H1 (cell line): ENCODE data around the gene PKD2L2. TPM values are rescaled to one million over a fixed set of nuclear protein-coding genes. Genes with fewer than 3 reads are reported as not detected.
"Not testable (repeated sequence)": the region's sequence is repeated elsewhere in the genome, so short reads cannot be mapped to it uniquely, and the experiment has no call there.

ENCODE experiments used
- CTCF ChIA-PET: fragments of 300-600 bp; sonication (Branson Sonifier 250); formaldehyde crosslinking; loops from one replicate; lab custom pipeline; 2021; ENCODE audit not compliant: partially characterized antibody; lab: Charles Lee
- POLR2A ChIA-PET: fragments of 300-600 bp; sonication (Branson Sonifier 250); formaldehyde crosslinking; loops from one replicate; lab custom pipeline; 2021; ENCODE audit warnings: inconsistent platforms; ENCODE audit not compliant: partially characterized antibody; lab: Charles Lee
- DNase-seq, 2 experiments: peaks; one replicate each; pipeline versions ENCODE4 v3.0.0 to v3.0.0-alpha.2; 2010 to 2022; ENCODE audit warnings: low spot score in 2 of 2, low read depth in 1 of 2, mixed read lengths in 1 of 2
- FAIRE-seq: peaks from 2 replicates; lab custom pipeline; 2011; peaks lifted over from hg19 to GRCh38; lab: Jason Lieb, UNC
- H2AFZ ChIP-seq: 2 replicates; pipeline ENCODE4 v1.8.1; 2012; ENCODE audit warnings: low read length, inconsistent platforms
- H2AK5ac ChIP-seq: 2 replicates; pipeline ENCODE4 v1.6.1; 2013; ENCODE audit warnings: low read depth, low read length
- H2BK120ac ChIP-seq: replicated peaks from 2 replicates; pipeline ENCODE3; 2013; ENCODE audit warnings: low read depth, low read length, inconsistent platforms
- H2BK12ac ChIP-seq: 2 replicates; pipeline ENCODE4 v1.6.1; 2013; ENCODE audit warnings: low read depth, low read length
- H2BK15ac ChIP-seq: 2 replicates; pipeline ENCODE4 v1.6.1; 2013; ENCODE audit warnings: low read length
- H2BK20ac ChIP-seq: 2 replicates; pipeline ENCODE4 v1.6.1; 2013; ENCODE audit warnings: low read length
- H2BK5ac ChIP-seq: 2 replicates; pipeline ENCODE4 v1.6.1; 2013; ENCODE audit warnings: low read depth, low read length
- H3K14ac ChIP-seq: 2 replicates; pipeline ENCODE4 v1.6.1; 2013; ENCODE audit warnings: inconsistent platforms; ENCODE audit not compliant: insufficient read length
- H3K18ac ChIP-seq: 2 replicates; pipeline ENCODE4 v1.6.1; 2013; ENCODE audit warnings: low read length; ENCODE audit errors: extremely low read depth
- H3K23ac ChIP-seq: 2 replicates; pipeline ENCODE4 v1.6.1; 2013; ENCODE audit warnings: inconsistent platforms; ENCODE audit not compliant: insufficient read length
- H3K23me2 ChIP-seq: 2 replicates; pipeline ENCODE4 v1.6.1; 2013; ENCODE audit warnings: low read depth, low read length
- H3K27ac ChIP-seq: 2 replicates; pipeline ENCODE4 v1.6.1; 2011; ENCODE audit warnings: low read depth, low read length, inconsistent platforms
- H3K27me3 ChIP-seq, 4 experiments: replicated peaks in 1 of 4; 1 replicate in 1 of 4; 2 replicates in 3 of 4; pipeline versions ENCODE4 v1.6.1 to v1.8.1; 2011 to 2013; ENCODE audit warnings: low read length in 3 of 4, mild to moderate bottlenecking in 3 of 4, inconsistent platforms in 2 of 4, mixed read lengths in 2 of 4, moderate library complexity in 1 of 4; ENCODE audit not compliant: control insufficient read depth in 3 of 4, insufficient read depth in 3 of 4; ENCODE audit errors: extremely low read depth in 1 of 4
- H3K36me3 ChIP-seq, 4 experiments: 2 replicates each; pipeline versions ENCODE4 v1.6.1 to v1.8.1; 2011 to 2013; ENCODE audit warnings: mild to moderate bottlenecking in 4 of 4, low read length in 3 of 4, moderate library complexity in 2 of 4, control low read depth in 1 of 4, inconsistent platforms in 1 of 4; ENCODE audit not compliant: insufficient read depth in 4 of 4, control insufficient read depth in 2 of 4
- H3K4ac ChIP-seq: replicated peaks from 2 replicates; pipeline ENCODE3; 2013; ENCODE audit warnings: low read length, low read depth, mixed read lengths, inconsistent platforms; ENCODE audit not compliant: insufficient read length
- H3K4me1 ChIP-seq, 4 experiments: replicated peaks in 1 of 4; 1 replicate in 1 of 4; 2 replicates in 3 of 4; pipeline versions ENCODE4 v1.6.1 to v1.8.1; 2011 to 2013; ENCODE audit warnings: low read length in 3 of 4, inconsistent platforms in 2 of 4, mixed read lengths in 1 of 4; ENCODE audit not compliant: insufficient read depth in 4 of 4, control insufficient read depth in 3 of 4
- H3K4me2 ChIP-seq, 2 experiments: 2 replicates each; pipeline versions ENCODE4 v1.6.1 to v1.8.1; 2011 to 2013; ENCODE audit warnings: low read depth in 2 of 2, low read length in 2 of 2, control low read depth in 1 of 2, inconsistent platforms in 1 of 2, mild to moderate bottlenecking in 1 of 2; ENCODE audit not compliant: insufficient read depth in 1 of 2
- H3K4me3 ChIP-seq, 4 experiments: fragments of 200-600, 300-600 bp in 1 of 4; sonication (generic), shearing (Covaris generic), sonication (Bioruptor Twin) in 1 of 4; 2 replicates each; pipeline versions ENCODE4 v1.5.1 to v1.8.1; 2011 to 2016; ENCODE audit warnings: low read length in 4 of 4, low read depth in 3 of 4, control low read depth in 2 of 4, inconsistent platforms in 2 of 4, mild to moderate bottlenecking in 2 of 4, mixed read lengths in 1 of 4, moderate library complexity in 1 of 4; ENCODE audit not compliant: insufficient read depth in 2 of 4; ENCODE audit errors: extremely low read depth in 1 of 4
- H3K56ac ChIP-seq: replicated peaks from 2 replicates; pipeline ENCODE3; 2013; ENCODE audit warnings: low read depth, mild to moderate bottlenecking, mixed read lengths, low read length, inconsistent platforms; ENCODE audit not compliant: insufficient read length
- H3K79me1 ChIP-seq: 2 replicates; pipeline ENCODE4 v1.6.1; 2013; ENCODE audit warnings: low read depth, low read length, control low read depth
- H3K79me2 ChIP-seq, 2 experiments: 2 replicates each; pipeline versions ENCODE4 v1.6.1 to v1.8.1; 2012 to 2013; ENCODE audit warnings: low read length in 2 of 2, mild to moderate bottlenecking in 2 of 2, inconsistent platforms in 1 of 2; ENCODE audit not compliant: insufficient read depth in 2 of 2, control insufficient read depth in 1 of 2
- H3K9ac ChIP-seq, 4 experiments: replicated peaks in 1 of 4; 1 replicate in 1 of 4; 2 replicates in 3 of 4; pipeline versions ENCODE4 v1.6.1 to v1.8.1; 2011 to 2013; ENCODE audit warnings: low read depth in 3 of 4, low read length in 3 of 4, control low read depth in 2 of 4, mild to moderate bottlenecking in 2 of 4, moderate library complexity in 2 of 4, inconsistent platforms in 1 of 4; ENCODE audit errors: extremely low read depth in 1 of 4
- H3K9me3 ChIP-seq, 2 experiments: 2 replicates each; pipeline versions ENCODE4 v1.6.1 to v1.8.1; 2012 to 2013; ENCODE audit warnings: mild to moderate bottlenecking in 2 of 2, moderate library complexity in 2 of 2, control low read depth in 1 of 2, inconsistent platforms in 1 of 2, low read depth in 1 of 2, low read length in 1 of 2, mixed read lengths in 1 of 2; ENCODE audit not compliant: insufficient read depth in 2 of 2
- H4K20me1 ChIP-seq, 2 experiments: replicated peaks in 1 of 2; 2 replicates each; pipeline versions ENCODE3 to v1.8.1; 2011 to 2013; ENCODE audit warnings: inconsistent platforms in 2 of 2, low read length in 2 of 2, mild to moderate bottlenecking in 1 of 2; ENCODE audit not compliant: insufficient read depth in 2 of 2, control insufficient read depth in 1 of 2
- H4K5ac ChIP-seq: 2 replicates; pipeline ENCODE4 v1.6.1; 2013; ENCODE audit warnings: low read length, low read depth, mixed read lengths, inconsistent platforms; ENCODE audit not compliant: insufficient read length
- H4K8ac ChIP-seq: 2 replicates; pipeline ENCODE4 v1.8.0; 2013; ENCODE audit warnings: mild to moderate bottlenecking, moderate library complexity, low read length, inconsistent platforms; ENCODE audit not compliant: insufficient read depth; ENCODE audit errors: extremely low read depth
- H4K91ac ChIP-seq: replicated peaks from 2 replicates; pipeline ENCODE3; 2013; ENCODE audit warnings: low read length, mixed read lengths, inconsistent platforms; ENCODE audit not compliant: insufficient read length
- WGBS, 2 experiments: shearing (Covaris generic) in 1 of 2; methylation state at CpG; one replicate each; pipeline versions ENCODE4 v1.1.6 to v1.1.7; 2013 to 2015; ENCODE audit warnings: low lambda C conversion rate in 2 of 2, mixed read lengths in 2 of 2, inconsistent platforms in 1 of 2, low coverage in 1 of 2, missing lambda C conversion rate in 1 of 2; ENCODE audit not compliant: insufficient replicate concordance in 2 of 2, insufficient coverage in 1 of 2, insufficient read length in 1 of 2; ENCODE audit errors: extremely low coverage in 1 of 2, missing lambda C conversion rate in 1 of 2; 5-methylcytosine and 5-hydroxymethylcytosine counted together
- polyA plus RNA-seq, 7 experiments: library from polyadenylated mRNA; depleted of rRNA in 3 of 7; stranded (reverse) in 5 of 7; unstranded in 2 of 7; fragments of >200 nt in 5 of 7; fragments of 200-250 nt in 2 of 7; gene quantifications; 1 replicate in 5 of 7; 2 replicates in 1 of 7; 4 replicates in 1 of 7; pipeline versions ENCODE4 v1.2.1 to v1.2.3, GENCODE V29; 2011 to 2013; ENCODE audit warnings: missing spikeins in 2 of 7, mixed read lengths in 2 of 7
- total RNA-seq: library from RNA; stranded (reverse); fragmentation: NEBNext Ultra II Directional; extraction: Animal tissue kit (Norgen Biotek cat#: 25700); gene quantifications from 2 replicates; pipeline ENCODE4 v1.2.1, GENCODE V29; 2021

The PKD2L2 gene
- total and polyA plus RNA-seq, 2 of the 8 experiments (the other 6 are each of a cell fraction or from before 2014, with no cell fraction given), result not detected

GRCh38 chr5:137944280-137944679 lies 55.0 kb downstream of the PKD2L2 start:
- not testable (repeated sequence) for H4K91ac ChIP-seq, H3K14ac ChIP-seq, H2BK12ac ChIP-seq, H3K23ac ChIP-seq, H2BK5ac ChIP-seq, H3K23me2 ChIP-seq, H4K5ac ChIP-seq, DNase-seq, H3K79me1 ChIP-seq, H3K4ac ChIP-seq, H2BK15ac ChIP-seq, H3K27me3 ChIP-seq, H2BK20ac ChIP-seq, H2AK5ac ChIP-seq, H3K4me1 ChIP-seq, H3K9ac ChIP-seq, H3K4me3 ChIP-seq, H3K27ac ChIP-seq, H3K56ac ChIP-seq, H2AFZ ChIP-seq, FAIRE-seq, H3K9me3 ChIP-seq, H3K18ac ChIP-seq, H4K8ac ChIP-seq, H3K4me2 ChIP-seq, H2BK120ac ChIP-seq, H4K20me1 ChIP-seq, H3K79me2 ChIP-seq
- ChIA-PET CTCF (interaction anchor here (0.6 kb wide), 1 partner anchor 744 kb away, joined by 5 read pairs; no protein-coding TSS in a partner anchor), POLR2A (interaction anchor here (1.5 kb wide), 1 partner anchor 9 kb away, joined by 5 read pairs; no protein-coding TSS in a partner anchor)
- 94% methylated on average over 4 of the region's 4 CpGs; no CpG with 5 or more reads in 1 of the 2 experiments for WGBS, 2 experiments
- peaks cover 20 to 84% (median 63%) of the 10 kb centered on the region in 4 experiments for H3K36me3 ChIP-seq
